Ascending aorta (tissue), 2 donors: ENCODE measurements around the gene DNASE1L2. TPM values are rescaled to one million over a fixed set of nuclear protein-coding genes. Genes with fewer than 3 reads are reported as not detected.
A peak's percentile ranks its signal among the peaks of the same experiment; 100 is the strongest.

Source experiments
- DNase-seq, 2 donors: peaks; one replicate each; pipeline ENCODE4 v3.0.0-alpha.2; 2019; ENCODE audit warnings: low spot score in 2 of 2
- H3K27ac ChIP-seq, 2 donors: fragments of 200-600 bp; sonication (generic); one replicate each; pipeline ENCODE4 v1.5.1; 2016 to 2017; ENCODE audit warnings: mild to moderate bottlenecking in 1 of 2
- H3K27me3 ChIP-seq: fragments of 200-600 bp; sonication (generic); one replicate; pipeline ENCODE4 v1.5.1; 2017
- H3K36me3 ChIP-seq, 2 donors: fragments of 200-600 bp; sonication (generic); one replicate each; pipeline ENCODE4 v1.5.1; 2016
- H3K4me1 ChIP-seq, 2 donors: fragments of 200-600 bp; sonication (generic); one replicate each; pipeline ENCODE4 v1.5.1; 2016 to 2017; ENCODE audit warnings: mild to moderate bottlenecking in 1 of 2
- H3K4me3 ChIP-seq, 2 donors: fragments of 200-600 bp; sonication (generic); one replicate each; pipeline ENCODE4 v1.5.1; 2016 to 2017; ENCODE audit warnings: mild to moderate bottlenecking in 1 of 2
- H3K9me3 ChIP-seq, 2 donors: fragments of 200-600 bp; sonication (generic); one replicate each; pipeline ENCODE4 v1.5.1; 2016
- CTCF ChIP-seq, 3 experiments: fragments of 200-600 bp in 2 of 3; fragments of 450-650 bp in 1 of 3; sonication (generic) in 2 of 3; IDR thresholded peaks; one replicate each; pipeline ENCODE4 v1.5.1; 2016 to 2019; ENCODE audit warnings: antibody characterized with exemption in 3 of 3, mild to moderate bottlenecking in 1 of 3, moderate library complexity in 1 of 3
- intact Hi-C: fragments of 100-400 bp; cut with DNase I; formaldehyde crosslinking; loops from one replicate; pipeline ENCODE4 v1.15.1; 2023
- total RNA-seq: library from RNA; depleted of rRNA; stranded (reverse); fragments of >200 nt; gene quantifications from one replicate; pipeline ENCODE4 v1.1.0, GENCODE V29; 2016

The DNASE1L2 gene
- total RNA-seq, 1 donor from 2014 or later: not detected

DNA sequence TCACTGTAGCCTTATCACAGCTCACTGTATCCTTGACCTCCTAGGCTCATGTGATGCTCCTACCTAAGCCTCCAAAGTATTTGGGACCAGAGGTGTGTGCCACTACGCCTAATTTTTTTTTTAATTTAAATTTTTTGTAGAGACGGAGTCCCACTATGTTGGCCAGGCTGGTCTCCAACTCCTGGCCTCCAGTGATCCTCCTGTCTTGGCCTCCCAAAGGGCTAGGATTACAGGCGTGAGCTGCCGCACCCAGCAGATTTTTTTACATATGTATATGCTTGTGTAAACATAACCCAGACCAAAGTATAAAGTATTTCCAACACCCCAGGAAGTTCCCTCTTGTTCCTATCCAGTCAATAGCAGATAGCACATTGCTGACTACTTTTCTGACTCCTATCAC, 19.9 kb upstream of the DNASE1L2 start:
- no peak for DNase-seq
- peaks cover 12 to 22% of the 10 kb centered on the region in 2 donors for H3K4me1 ChIP-seq
- intact Hi-C loops: no loop called here

DNA sequence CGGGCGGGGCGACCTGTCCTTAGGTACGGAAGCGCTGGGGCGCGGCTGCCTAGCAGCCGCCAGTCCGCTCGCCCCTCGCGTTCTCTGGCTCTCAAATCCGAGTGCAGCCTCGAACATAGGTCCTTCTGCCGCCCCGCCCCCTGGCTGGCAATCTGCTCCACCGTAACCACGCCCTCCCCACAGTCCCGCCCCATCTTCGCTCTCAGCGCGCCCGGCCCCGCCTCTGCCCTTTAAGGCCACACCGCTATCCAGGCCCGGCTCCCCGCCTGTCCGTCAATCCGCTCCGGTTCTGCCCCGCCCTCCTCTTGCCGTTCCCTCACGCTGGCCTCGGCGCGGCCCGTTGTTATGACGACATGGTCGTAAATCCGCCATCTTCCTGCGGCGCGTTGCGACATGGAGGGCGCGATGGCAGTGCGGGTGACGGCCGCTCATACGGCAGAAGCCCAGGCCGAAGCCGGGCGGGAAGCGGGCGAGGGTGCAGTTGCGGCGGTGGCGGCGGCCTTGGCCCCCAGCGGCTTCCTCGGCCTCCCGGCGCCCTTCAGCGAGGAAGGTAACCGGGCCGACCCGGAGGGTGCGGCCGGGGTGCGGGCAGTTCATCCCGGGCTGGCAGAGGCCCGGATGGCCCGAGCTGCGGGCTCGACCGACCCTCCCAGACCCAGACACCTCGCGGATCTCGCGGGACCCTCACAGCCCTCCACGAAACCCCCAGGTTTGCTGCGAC, 12.9 kb upstream of the DNASE1L2 start, which contains the start of gene E4F1:
E4F1 (plus strand) TSS at position 371 of the 721 bp plus-strand sequence; CDS start at position 394, 23 bp downstream.
- no peak for TF ChIP-seq CTCF (IDR thresholded peaks at IDR 0.05)
- DNase-seq: peak; percentile 96 to 100
- peak within 1 kb of the TSS; percentile 89 to 92 for H3K4me3 ChIP-seq
- intact Hi-C loops: loop anchor here (1.0 to 5.0 kb wide), 7 partner anchors 8 to 397 kb away; partner anchors contain the start of genes ECI1, FAHD1, HAGH and MLST8
- H3K9me3 ChIP-seq: no peaks in the 10 kb centered on the region
- peak within 1 kb of the TSS; percentile 80 for H3K27ac ChIP-seq
- H3K27me3 ChIP-seq: no peaks in the 10 kb centered on the region
- peaks cover 6% of the 10 kb centered on the region in 2 donors for H3K36me3 ChIP-seq
- peaks cover 4 to 15% of the 10 kb centered on the region in 2 donors for H3K4me1 ChIP-seq

More for the DNA sequence above, 19.9 kb upstream of the DNASE1L2 start:
- Histone ChIP-seq H3K36me3 (peaks cover 0 to 5% of the 10 kb centered on the region in 2 donors), H3K4me3 (no peak overlapping the region), H3K9me3 (no peaks in the 10 kb centered on the region), H3K27me3 (no peaks in the 10 kb centered on the region), H3K27ac (no peak overlapping the region)
- TF ChIP-seq CTCF (IDR thresholded peaks at IDR 0.05): no peak

DNA sequence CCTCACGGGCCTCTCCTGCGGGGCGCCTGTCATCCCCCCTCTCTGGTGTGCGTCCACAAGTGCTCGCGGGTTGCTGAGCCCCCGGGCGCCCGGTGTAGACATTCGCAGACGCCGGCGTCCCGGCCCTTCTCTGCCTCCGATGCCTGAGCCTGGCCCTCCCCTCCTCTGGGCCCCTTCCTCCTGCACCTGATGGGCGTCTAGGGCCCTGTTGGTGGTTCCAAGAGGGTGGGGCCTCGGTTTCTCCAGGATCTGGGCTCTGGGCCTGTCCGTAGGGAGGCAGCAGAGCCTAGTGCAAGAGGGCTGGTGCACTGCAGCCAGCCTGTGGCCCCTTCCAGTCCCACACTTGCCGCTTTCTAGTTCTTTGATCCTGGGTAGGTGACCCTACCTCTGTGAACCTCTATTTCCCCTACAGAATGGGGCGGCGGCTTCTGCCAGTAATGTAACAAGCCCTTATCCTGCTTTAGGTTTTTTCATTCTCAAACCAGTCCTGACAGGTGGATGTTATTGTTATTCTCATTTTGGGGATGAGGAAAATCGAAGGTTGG, 12.2 kb upstream of the DNASE1L2 start:
- Histone ChIP-seq H3K27ac (peak overlapping the region; percentile 80), H3K27me3 (no peaks in the 10 kb centered on the region), H3K9me3 (no peaks in the 10 kb centered on the region), H3K4me1 (peaks cover 4 to 15% of the 10 kb centered on the region in 2 donors), H3K4me3 (peak overlapping the region; percentile 89 to 92), H3K36me3 (peaks cover 12 to 13% of the 10 kb centered on the region in 2 donors)
- intact Hi-C loops: loop anchor here (1.0 to 5.0 kb wide), 7 partner anchors 9 to 397 kb away; partner anchors contain the start of genes ECI1, FAHD1, HAGH and MLST8
- peak in 1 of 3 experiments; percentile 18 for TF ChIP-seq CTCF (IDR thresholded peaks at IDR 0.05)
- DNase-seq: no peak

GRCh38 chr16:2226245-2226793, 9.9 kb upstream of the DNASE1L2 start:
- DNase-seq: no peak
- Histone ChIP-seq H3K27ac (no peak overlapping the region), H3K4me3 (no peak overlapping the region), H3K4me1 (peaks cover 4 to 15% of the 10 kb centered on the region in 2 donors), H3K27me3 (no peaks in the 10 kb centered on the region), H3K36me3 (peaks cover 35 to 36% of the 10 kb centered on the region in 2 donors), H3K9me3 (no peaks in the 10 kb centered on the region)
- intact Hi-C loops: no loop called here
- no peak for TF ChIP-seq CTCF (IDR thresholded peaks at IDR 0.05)

DNA sequence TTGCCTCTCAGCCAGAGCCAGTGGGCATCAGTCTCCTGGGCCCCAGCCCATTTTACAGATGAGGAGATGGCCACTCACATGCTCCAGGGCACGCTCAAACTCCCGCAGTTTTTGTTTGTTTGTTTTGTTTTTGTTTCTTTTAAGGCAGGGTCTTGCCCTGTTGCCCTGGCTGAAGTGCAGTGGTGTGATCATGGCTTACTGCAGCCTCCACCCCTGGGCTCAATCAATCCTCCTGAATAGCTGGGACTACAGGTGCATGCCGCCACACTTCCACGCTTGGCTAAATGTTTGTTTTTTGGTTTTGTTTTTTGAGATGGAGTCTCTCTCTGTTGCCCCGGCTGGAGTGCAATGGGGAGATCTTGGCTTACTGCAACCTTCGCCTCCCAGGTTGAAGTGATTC, 9.3 kb upstream of the DNASE1L2 start:
- Histone ChIP-seq H3K4me3 (no peak overlapping the region), H3K9me3 (no peaks in the 10 kb centered on the region), H3K4me1 (peaks cover 4 to 15% of the 10 kb centered on the region in 2 donors), H3K27ac (no peak overlapping the region), H3K27me3 (no peaks in the 10 kb centered on the region), H3K36me3 (peaks cover 41 to 42% of the 10 kb centered on the region in 2 donors)
- DNase-seq: no peak
- intact Hi-C loops: no loop called here
- no peak for TF ChIP-seq CTCF (IDR thresholded peaks at IDR 0.05)
